Vagina (tissue), 2 donors: Measurements from ENCODE around the gene SART3.

Source experiments
- CTCF ChIP-seq, 3 experiments: fragments of 450-650 bp in 2 of 3; fragments of 200-600 bp in 1 of 3; sonication (generic) in 1 of 3; IDR thresholded peaks; one replicate each; pipeline ENCODE4 v1.5.1; 2017 to 2019; ENCODE audit warnings: antibody characterized with exemption in 3 of 3, mild to moderate bottlenecking in 2 of 3, moderate library complexity in 2 of 3
- POLR2AphosphoS5 ChIP-seq, 2 donors: sonication (generic); formaldehyde crosslinking; IDR thresholded peaks; one replicate each; pipeline ENCODE4 v1.9.0; 2017; ENCODE audit warnings: antibody characterized with exemption in 2 of 2, mild to moderate bottlenecking in 2 of 2, low read depth in 1 of 2; ENCODE audit not compliant: insufficient read depth in 1 of 2

- TF ChIP-seq CTCF (IDR thresholded peaks at IDR 0.05) (no peak), POLR2AphosphoS5 (IDR thresholded peaks at IDR 0.05; ENCODE audit: insufficient read depth in 1 of 2, low read depth in 1 of 2) (no peak)
Observed at GRCh38 chr12:108516511-108517275, 44.3 kb downstream of the SART3 start.
